Astrocyte (in vitro differentiated cells and primary cell): Measurements from ENCODE around the gene MTA3. TPM values are rescaled to one million over a fixed set of nuclear protein-coding genes. Genes with fewer than 3 reads are reported as not detected.

Experiments
- DNase-seq: peaks from one replicate; pipeline ENCODE4 v3.0.0-alpha.2; 2010; ENCODE audit warnings: low read depth
- FAIRE-seq: peaks from 2 replicates; lab custom pipeline; 2011; peaks lifted over from hg19 to GRCh38; lab: Jason Lieb, UNC
- H2AFZ ChIP-seq: 2 replicates; pipeline ENCODE4 v1.6.0; 2012; ENCODE audit warnings: low read depth, low read length, inconsistent platforms
- H3K27ac ChIP-seq: 2 replicates; pipeline ENCODE4 v1.5.1; 2011; ENCODE audit warnings: low read depth, low read length, inconsistent platforms
- H3K27me3 ChIP-seq: 2 replicates; pipeline ENCODE4 v1.6.0; 2011; ENCODE audit warnings: low read length, inconsistent platforms; ENCODE audit not compliant: insufficient read depth
- H3K36me3 ChIP-seq: 2 replicates; pipeline ENCODE4 v1.5.1; 2011; ENCODE audit warnings: low read length, inconsistent platforms; ENCODE audit not compliant: insufficient read depth
- H3K4me1 ChIP-seq: 2 replicates; pipeline ENCODE4 v1.5.1; 2011; ENCODE audit warnings: low read length, inconsistent platforms; ENCODE audit not compliant: insufficient read depth
- H3K4me2 ChIP-seq: 2 replicates; pipeline ENCODE4 v1.6.0; 2012; ENCODE audit warnings: low read length, inconsistent platforms
- H3K4me3 ChIP-seq: 2 replicates; pipeline ENCODE4 v1.5.1; 2011; ENCODE audit warnings: low read depth, mild to moderate bottlenecking, low read length, inconsistent platforms; ENCODE audit not compliant: insufficient read depth
- H3K79me2 ChIP-seq: 2 replicates; pipeline ENCODE4 v1.6.0; 2012; ENCODE audit warnings: mild to moderate bottlenecking, low read length, inconsistent platforms; ENCODE audit not compliant: insufficient read depth
- H3K9ac ChIP-seq: 2 replicates; pipeline ENCODE4 v1.6.0; 2012; ENCODE audit warnings: mild to moderate bottlenecking, low read length, inconsistent platforms
- H3K9me3 ChIP-seq: 2 replicates; pipeline ENCODE4 v1.5.1; 2012; ENCODE audit warnings: low read depth, mild to moderate bottlenecking, low read length, inconsistent platforms; ENCODE audit not compliant: insufficient read depth
- H4K20me1 ChIP-seq: 2 replicates; pipeline ENCODE4 v1.6.0; 2012; ENCODE audit warnings: low read length, inconsistent platforms; ENCODE audit not compliant: insufficient read depth
- H3K27ac Mint-ChIP-seq: one replicate; pipeline ENCODE4 v1.8.0; 2021; ENCODE audit warnings: mild to moderate bottlenecking, mixed read lengths; ENCODE audit not compliant: unreplicated experiment
- H3K27me3 Mint-ChIP-seq: one replicate; pipeline ENCODE4 v1.8.0; 2021; ENCODE audit warnings: low read depth, mixed read lengths; ENCODE audit not compliant: unreplicated experiment
- H3K36me3 Mint-ChIP-seq: one replicate; pipeline ENCODE4 v1.8.0; 2021; ENCODE audit warnings: low read depth, mixed read lengths; ENCODE audit not compliant: unreplicated experiment
- H3K4me1 Mint-ChIP-seq: one replicate; pipeline ENCODE4 v1.8.0; 2021; ENCODE audit warnings: low read depth, mixed read lengths; ENCODE audit not compliant: unreplicated experiment
- H3K4me3 Mint-ChIP-seq: one replicate; pipeline ENCODE4 v1.8.0; 2021; ENCODE audit warnings: mild to moderate bottlenecking, moderate library complexity, mixed read lengths; ENCODE audit not compliant: unreplicated experiment
- H3K9me3 Mint-ChIP-seq: one replicate; pipeline ENCODE4 v1.8.0; 2021; ENCODE audit warnings: mild to moderate bottlenecking, mixed read lengths; ENCODE audit not compliant: unreplicated experiment
- CTCF ChIP-seq: IDR thresholded peaks from 2 replicates; pipeline ENCODE4 v1.5.1; 2011; ENCODE audit warnings: low read depth, mild to moderate bottlenecking, inconsistent platforms, low read length, moderate library complexity; ENCODE audit not compliant: insufficient read depth
- EZH2 ChIP-seq: IDR thresholded peaks from 2 replicates; pipeline ENCODE4 v1.6.1; 2012; ENCODE audit warnings: mild to moderate bottlenecking, low read length, inconsistent platforms; ENCODE audit not compliant: insufficient read depth
- total RNA-seq: library from RNA; stranded (reverse); gene quantifications from 2 replicates; pipeline ENCODE4 v1.2.1, GENCODE V29; 2021

The MTA3 gene
- total RNA-seq, 1 donor from 2014 or later: 69.4 TPM

- Mint-ChIP-seq H3K9me3 (no peaks in the 10 kb centered on the region), H3K27me3 (no peaks in the 10 kb centered on the region), H3K27ac (no peak overlapping the region), H3K36me3 (peaks cover 2% of the 10 kb centered on the region), H3K4me3 (no peak overlapping the region), H3K4me1 (peaks cover 4% of the 10 kb centered on the region)
- Histone ChIP-seq H3K79me2 (peaks cover 46% of the 10 kb centered on the region), H3K4me1 (peaks cover 12% of the 10 kb centered on the region), H3K27ac (no peak overlapping the region), H3K36me3 (no peaks in the 10 kb centered on the region), H3K9ac (no peak overlapping the region), H3K9me3 (no peaks in the 10 kb centered on the region), H3K27me3 (no peaks in the 10 kb centered on the region), H3K4me3 (no peak overlapping the region), H2AFZ (no peak overlapping the region), H3K4me2 (no peak overlapping the region), H4K20me1 (peaks cover 38% of the 10 kb centered on the region)
- FAIRE-seq (no peak), DNase-seq (no peak)
- TF ChIP-seq CTCF (no peak), EZH2 (no peak)
These were observed 4.1 kb downstream of the MTA3 start for GRCh38 chr2:42572297-42573081.

- Histone ChIP-seq H3K4me1 (peaks cover 5% of the 10 kb centered on the region), H3K27ac (no peak overlapping the region), H2AFZ (no peak overlapping the region), H3K4me3 (no peak overlapping the region), H3K9ac (no peak overlapping the region), H3K27me3 (no peaks in the 10 kb centered on the region), H3K36me3 (no peaks in the 10 kb centered on the region), H3K9me3 (no peaks in the 10 kb centered on the region), H4K20me1 (peaks cover 38% of the 10 kb centered on the region), H3K79me2 (peaks cover 46% of the 10 kb centered on the region), H3K4me2 (no peak overlapping the region)
- Mint-ChIP-seq H3K4me3 (no peak overlapping the region), H3K27ac (no peak overlapping the region), H3K9me3 (no peaks in the 10 kb centered on the region), H3K4me1 (peaks cover 3% of the 10 kb centered on the region), H3K27me3 (no peaks in the 10 kb centered on the region), H3K36me3 (peaks cover 2% of the 10 kb centered on the region)
- no peak for FAIRE-seq
- DNase-seq: no peak
- TF ChIP-seq EZH2 (no peak), CTCF (no peak)
These were observed 4.8 kb downstream of the MTA3 start for GRCh38 chr2:42573256-42573655.

- DNase-seq: no peak
- H3K4me3 Mint-ChIP-seq: no peak overlapping the region
- peaks cover 11% of the 10 kb centered on the region for H3K36me3 Mint-ChIP-seq
- H3K9me3 ChIP-seq: no peaks in the 10 kb centered on the region
- no peaks in the 10 kb centered on the region for H3K4me1 ChIP-seq
- peaks cover 37% of the 10 kb centered on the region for H3K79me2 ChIP-seq
- H3K27me3 ChIP-seq: no peaks in the 10 kb centered on the region
- H3K4me2 ChIP-seq: no peak overlapping the region
- H3K27ac Mint-ChIP-seq: no peak overlapping the region
- no peak for FAIRE-seq
- no peak for TF ChIP-seq CTCF
- TF ChIP-seq EZH2: no peak
- no peak overlapping the region for H2AFZ ChIP-seq
- H3K27me3 Mint-ChIP-seq: no peaks in the 10 kb centered on the region
- H3K36me3 ChIP-seq: peaks cover 3% of the 10 kb centered on the region
- H4K20me1 ChIP-seq: peaks cover 42% of the 10 kb centered on the region
- peaks cover 2% of the 10 kb centered on the region for H3K4me1 Mint-ChIP-seq
- no peak overlapping the region for H3K4me3 ChIP-seq
- H3K27ac ChIP-seq: no peak overlapping the region
- H3K9me3 Mint-ChIP-seq: no peaks in the 10 kb centered on the region
- H3K9ac ChIP-seq: no peak overlapping the region
These were observed 7.1 kb downstream of the MTA3 start for GRCh38 chr2:42575458-42576064.
